OCI-LY1 (cell line): Measurements from ENCODE around the gene CAMK2D.

ENCODE experiments used
- CTCF ChIP-seq: fragments of 200-600 bp; sonication (generic), shearing (Covaris generic); IDR thresholded peaks from 2 replicates; pipeline ENCODE4 v1.5.1; 2017; ENCODE audit warnings: mild to moderate bottlenecking, antibody characterized with exemption, low read length, moderate library complexity, mixed read lengths
- EZH2 ChIP-seq: fragments of 200-600 bp; sonication (generic), shearing (Covaris generic); IDR thresholded peaks from 2 replicates; pipeline ENCODE4 v1.8.0; 2017; ENCODE audit warnings: borderline replicate concordance, mixed run types, mild to moderate bottlenecking, antibody characterized with exemption, low read length, moderate library complexity, mixed read lengths

GRCh38 chr4:113744667-113745240, 16.8 kb downstream of the CAMK2D start:
- no peak for TF ChIP-seq CTCF
- no peak for TF ChIP-seq EZH2
